GM21447 (cell line): ENCODE data around the gene ZNF253.
"Not testable (repeated sequence)": the region's sequence is repeated elsewhere in the genome, so short reads cannot be mapped to it uniquely, and the experiment has no call there.

Experiments used
- ATAC-seq: cut with Tn5 transposase; IDR thresholded peaks from one replicate; pipeline ENCODE4 v1.9.1; 2021; ENCODE audit not compliant: unreplicated experiment

ZNF253 gene

DNA sequence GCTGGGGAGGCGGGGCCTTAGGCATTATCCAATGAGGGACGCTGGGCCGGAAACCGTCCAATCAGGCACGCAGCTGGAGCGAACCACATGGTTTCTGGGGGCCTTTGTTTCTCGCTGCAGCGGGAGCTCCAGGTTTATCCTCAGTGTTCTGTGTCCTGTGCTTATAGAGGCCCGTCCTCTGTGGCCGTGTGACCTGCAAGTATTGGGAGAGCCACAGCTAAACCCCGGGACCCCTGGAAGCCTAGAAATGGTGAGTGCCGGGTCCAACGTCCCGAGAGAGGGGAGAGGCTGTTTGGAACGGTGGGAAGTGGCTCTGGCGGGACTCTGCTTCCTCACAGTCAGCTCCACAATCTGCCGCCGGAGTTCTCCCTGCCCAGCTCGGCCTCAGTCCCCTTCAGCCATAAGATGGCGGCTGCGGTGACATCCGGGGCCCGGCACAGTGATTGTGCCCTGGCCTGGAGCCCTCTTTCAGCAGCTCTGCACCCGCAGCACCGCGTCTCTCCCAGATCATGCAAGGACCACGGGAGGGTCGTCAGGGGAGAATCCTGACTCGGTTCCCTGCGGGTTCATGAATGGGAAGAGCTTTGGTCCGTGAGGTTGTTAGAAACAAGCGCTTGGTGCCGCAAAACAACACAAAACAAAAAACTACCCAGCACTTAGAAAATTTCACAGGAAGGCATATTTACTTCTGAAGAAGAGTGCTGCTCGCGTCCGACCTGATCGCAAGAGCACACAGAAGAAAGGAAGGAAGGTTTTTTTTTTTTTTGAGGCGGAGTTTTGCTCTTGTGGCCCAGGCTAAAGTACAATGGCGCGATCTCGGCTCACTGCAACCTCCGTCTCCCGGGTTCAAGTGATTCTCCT, at the start of gene ZNF253:
Gene ZNF253, plus strand, starts transcription at position 133 of the 861 bp plus-strand sequence. Its CDS starts 115 bp downstream, at position 248.
- peak; percentile 93 for ATAC-seq

DNA sequence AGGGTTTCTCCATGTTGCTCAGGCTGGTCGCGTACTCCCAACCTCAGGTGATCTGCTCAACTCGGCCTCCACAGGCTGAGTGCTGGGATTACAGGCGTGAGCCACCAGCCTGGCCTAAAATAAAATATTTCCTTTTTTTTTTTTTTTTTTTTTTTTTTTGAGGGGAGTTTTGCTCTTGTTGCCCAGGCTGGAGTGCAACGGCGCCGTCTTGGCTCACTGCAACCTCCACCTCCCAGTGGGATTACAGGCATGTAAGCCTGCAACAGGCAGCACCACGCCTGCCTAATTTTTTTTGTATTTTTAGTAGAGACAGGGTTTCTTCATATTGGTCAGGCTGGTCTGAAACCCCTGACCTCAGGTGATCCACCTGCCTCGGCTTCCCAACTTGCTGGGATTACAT, 49.0 kb upstream of the ZNF253 start:
- ATAC-seq = no peak

DNA sequence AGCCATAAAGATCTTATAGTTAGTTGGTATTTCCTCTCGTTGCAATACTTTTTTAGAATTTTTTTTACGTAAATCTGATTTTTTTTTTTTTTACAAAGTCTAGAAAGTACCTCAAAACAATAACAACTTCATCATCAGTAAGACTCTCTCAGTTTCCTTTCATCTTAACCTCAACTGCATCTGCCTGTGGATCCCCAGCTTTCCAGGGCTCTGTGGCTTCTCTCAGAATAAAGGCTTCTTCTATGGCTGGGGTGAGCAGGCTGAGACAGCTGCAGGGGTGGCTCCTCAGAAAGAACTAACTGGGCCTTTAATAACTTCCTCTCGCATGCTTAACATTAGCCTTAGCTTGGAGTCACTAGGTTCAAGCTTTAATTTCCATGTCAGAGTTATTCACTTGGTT, 48.3 kb upstream of the ZNF253 start:
- no peak for ATAC-seq

DNA sequence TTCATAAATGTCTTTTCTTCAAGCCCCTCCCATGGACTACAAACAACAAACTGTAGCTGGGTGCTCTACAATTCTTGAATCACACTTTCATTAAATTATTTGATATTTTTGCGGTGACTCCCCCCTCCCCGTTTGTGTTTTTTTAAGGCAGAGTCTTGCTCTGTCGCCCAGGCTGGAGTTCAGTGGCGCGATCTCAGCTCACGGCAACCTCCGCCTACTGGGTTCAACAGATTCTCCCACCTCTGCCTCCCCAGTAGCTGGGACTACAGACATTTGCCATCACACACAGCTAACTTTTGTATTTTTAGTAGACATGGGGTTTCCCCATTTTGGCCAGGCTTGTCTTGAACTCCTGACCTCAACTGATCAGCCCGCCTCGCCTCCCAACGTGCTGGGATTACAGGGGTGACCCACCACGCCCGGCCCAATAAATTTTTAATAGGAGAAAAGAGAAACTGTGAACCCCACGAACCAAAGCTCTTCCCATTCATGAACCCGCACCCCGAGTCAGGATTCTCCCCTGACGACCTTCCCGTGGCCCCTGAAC, 44.8 kb upstream of the ZNF253 start:
- no peak for ATAC-seq

DNA sequence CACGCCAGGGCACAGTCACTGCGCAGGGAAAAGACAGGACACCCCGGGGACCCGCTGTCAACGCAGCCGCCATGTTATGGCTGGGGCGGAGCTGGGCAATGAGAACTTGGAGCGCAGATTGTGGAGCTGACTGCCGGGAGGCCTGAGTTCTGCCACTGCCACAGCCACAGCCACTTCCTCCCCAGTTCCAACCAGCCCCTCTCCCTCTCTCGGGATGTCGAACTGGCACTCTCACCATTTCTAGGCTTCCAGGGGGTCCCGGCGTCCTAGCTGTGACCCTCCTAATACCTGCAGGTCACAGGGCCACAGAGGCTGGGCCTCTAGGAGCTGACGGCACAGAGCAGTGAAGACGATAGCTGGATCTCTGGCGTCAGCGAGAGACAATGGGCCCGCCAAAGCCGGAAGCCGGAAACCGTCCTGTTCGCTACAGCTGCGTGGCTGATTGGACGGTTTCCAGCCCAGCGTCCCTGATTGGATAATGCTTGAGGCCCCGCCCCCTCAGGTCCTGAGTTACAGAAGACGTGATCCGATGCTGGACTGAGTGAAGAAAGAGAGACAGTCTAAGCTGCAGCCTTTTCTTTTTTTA, 44.2 kb upstream of the ZNF253 start, which contains the start of gene ZNF506:
Gene ZNF506, minus strand, starts transcription at position 385 of the 586 bp plus-strand sequence. Its CDS starts 147 bp downstream, at position 238.
- ATAC-seq = peak; percentile 78

DNA sequence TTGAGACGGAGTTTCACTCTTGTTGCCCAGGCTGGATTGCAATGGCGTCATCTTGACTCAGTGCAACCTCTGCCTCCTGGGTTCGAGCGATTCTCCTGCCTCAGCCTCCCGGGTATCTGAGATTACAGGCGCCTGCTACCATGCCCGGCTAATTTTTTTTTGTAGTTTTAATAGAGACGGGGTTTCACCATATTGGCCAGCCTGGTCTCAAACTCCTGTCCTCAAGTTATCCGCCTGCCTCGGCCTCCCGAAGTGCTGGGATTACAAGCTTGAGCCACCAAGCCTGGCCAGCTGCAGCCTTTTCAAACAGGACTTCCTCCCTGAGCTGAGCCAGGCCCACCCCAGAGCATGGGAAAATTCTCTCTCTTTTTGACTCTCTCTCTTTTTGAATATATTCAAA, 43.7 kb upstream of the ZNF253 start:
- ATAC-seq = peak; percentile 9

DNA sequence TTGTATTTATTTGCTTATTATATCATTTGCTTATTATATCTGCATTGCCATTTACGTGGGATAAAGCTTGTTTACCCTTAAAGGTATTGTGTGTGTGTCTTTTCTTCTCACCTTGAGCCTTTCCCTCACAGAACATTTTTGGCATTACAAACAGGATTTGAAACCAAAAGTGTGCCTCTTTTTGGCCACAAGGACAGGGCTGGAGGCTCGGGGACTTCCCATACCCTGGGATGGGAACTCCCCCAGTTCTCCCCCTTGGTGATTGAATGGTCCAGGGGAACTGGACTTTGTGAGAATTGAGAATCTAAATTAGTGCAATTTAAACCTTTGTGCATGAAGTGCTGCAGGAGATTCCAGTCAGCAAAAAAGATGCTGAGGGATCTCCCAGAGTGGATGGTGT, 41.8 kb upstream of the ZNF253 start:
- ATAC-seq = no peak

DNA sequence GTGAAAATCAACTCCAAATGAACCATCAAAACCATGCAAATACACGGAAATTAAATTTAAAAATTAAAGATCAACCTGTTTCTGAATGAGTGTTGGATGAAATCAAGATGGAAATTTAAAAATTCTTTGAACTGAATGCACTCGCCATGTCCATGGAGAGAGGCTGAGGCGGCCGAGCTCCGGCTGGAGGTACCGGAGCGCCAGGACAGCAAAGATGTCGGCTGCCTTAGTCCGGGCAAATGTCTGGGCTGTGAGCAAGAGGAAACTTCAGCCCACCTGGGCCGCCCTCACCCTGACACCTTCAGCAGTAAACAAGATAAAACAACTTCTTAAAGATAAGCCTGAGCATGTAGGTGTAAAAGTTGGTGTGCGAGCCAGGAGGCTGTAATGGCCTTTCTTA, 38.8 kb upstream of the ZNF253 start:
- ATAC-seq = no peak

DNA sequence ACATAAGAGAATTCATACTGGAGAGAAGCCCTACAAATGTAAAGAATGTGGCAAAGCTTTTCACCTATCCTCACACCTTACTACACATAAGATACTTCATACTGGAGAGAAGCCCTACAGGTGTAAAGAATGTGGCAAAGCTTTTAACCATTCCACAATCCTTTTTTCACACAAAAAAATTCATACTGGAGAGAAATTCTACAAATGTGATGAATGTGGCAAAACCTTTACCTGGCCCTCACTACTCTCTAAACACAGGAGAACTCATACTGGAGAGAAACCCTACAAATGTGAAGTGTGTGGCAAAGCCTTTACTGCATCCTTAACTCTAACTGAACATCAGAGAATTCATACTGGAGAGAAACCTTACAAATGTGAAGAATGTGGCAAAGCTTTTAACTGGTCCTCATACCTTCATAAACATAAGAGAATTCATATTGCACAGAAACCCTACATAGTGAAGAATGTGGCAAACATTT, 30.1 kb upstream of the ZNF253 start:
- no peak for ATAC-seq

DNA sequence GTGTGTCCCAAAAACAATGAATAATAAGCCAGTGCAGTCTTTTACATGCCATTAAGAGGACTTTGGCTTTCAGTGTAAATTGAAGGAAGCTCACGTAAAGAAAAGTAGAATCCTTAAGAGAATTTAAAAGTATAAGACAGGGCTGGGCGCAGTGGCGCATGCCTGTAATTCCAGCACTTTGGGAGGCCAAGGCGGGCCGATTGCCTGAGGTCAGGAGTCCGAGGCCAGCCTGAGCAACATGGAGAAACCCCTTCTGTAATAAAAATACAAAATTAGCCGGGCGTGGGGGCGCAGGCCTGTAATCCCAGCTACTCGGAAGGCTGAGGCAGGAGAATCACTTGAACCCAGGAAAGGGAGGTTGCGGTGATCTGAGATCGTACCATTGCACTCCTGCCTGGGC, 17.9 kb upstream of the ZNF253 start:
- no peak for ATAC-seq

DNA sequence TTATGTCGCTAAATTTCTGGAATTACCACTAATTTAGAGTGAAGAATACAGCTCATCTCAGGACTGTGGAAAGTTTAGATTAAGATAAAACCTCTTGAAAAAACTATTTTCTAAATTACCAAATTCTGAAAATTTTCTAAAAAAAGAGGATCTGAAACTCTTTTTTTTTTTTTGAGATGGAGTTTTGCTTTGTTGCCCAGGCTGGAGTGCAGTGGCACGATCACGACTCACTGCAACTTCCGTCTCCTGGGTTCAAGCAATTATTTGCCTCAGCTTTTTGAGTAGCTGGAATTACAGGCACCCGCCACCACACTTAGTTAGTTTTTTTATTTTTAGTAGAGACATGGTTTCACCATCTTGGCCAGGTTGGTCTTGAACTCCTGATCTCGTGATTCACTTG, 16.6 kb upstream of the ZNF253 start:
- ATAC-seq = no peak

DNA sequence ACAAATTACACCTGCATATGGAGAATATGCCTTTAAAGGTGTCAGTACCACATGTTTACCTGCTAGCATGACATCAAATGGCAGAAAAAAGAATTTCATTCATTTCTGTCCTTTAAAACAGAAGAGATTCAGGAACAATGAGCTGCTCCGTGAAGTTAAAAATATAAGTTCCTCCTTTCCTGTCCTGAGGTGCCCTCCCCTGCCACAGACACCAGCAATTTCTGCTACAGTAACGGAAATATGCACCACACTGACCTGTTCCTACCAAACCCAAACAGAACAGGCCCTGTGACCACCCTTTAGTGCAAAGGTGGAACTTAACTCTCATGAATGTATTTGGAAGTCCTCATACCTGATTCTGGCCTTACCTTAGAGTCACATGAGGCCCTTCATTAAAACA, 13.9 kb upstream of the ZNF253 start:
- not testable (repeated sequence) for ATAC-seq

DNA sequence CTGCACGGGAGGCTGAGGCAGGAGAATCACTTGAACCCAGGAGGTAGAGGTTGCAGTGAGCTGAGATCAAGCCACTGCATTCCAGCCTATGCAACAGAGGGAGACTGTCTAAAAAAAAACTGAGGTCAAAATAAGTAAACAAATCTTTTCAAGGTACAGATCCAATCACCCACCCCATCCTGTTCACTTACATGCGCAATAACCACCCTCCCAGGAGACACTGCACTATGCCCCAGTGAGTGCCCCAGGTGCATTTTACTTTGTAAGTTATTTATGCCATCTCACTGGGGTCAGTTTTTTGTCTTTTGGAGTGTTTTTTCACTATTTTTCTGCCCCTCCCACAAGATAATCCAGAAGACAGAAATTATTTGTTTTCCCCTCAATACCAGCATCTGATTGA, 6.9 kb upstream of the ZNF253 start:
- ATAC-seq = no peak

DNA sequence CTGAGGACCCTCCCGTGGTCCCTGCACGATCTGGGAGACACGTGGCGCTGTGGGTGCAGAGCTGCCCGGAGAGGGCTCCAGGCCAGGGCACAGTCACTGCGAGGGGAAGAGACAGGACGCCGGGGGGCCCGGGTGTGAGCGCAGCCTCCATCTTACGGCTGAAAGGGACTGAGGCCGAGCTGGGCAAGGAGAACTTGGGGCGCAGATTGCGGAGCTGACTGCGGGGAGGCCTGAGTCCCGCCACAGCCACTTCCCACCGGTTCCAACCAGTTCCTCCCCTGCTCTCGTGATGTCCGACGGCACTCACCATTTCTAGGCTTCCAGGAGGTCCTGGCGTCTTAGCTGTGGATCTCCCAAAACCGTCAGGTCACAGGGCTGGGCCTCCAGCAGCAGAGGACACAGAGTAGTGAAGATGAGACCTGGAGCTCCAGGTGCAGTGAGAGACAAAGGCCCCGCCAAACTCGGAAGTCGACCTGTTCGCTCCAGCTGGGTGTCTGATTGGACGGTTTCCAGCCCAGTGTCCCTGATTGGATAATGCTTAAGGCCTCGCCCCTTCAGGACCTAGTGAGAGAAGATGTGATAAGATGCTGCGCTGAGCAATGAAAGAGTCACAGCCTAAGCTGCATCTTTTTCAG, 4.8 kb upstream of the ZNF253 start:
- ATAC-seq = no peak

DNA sequence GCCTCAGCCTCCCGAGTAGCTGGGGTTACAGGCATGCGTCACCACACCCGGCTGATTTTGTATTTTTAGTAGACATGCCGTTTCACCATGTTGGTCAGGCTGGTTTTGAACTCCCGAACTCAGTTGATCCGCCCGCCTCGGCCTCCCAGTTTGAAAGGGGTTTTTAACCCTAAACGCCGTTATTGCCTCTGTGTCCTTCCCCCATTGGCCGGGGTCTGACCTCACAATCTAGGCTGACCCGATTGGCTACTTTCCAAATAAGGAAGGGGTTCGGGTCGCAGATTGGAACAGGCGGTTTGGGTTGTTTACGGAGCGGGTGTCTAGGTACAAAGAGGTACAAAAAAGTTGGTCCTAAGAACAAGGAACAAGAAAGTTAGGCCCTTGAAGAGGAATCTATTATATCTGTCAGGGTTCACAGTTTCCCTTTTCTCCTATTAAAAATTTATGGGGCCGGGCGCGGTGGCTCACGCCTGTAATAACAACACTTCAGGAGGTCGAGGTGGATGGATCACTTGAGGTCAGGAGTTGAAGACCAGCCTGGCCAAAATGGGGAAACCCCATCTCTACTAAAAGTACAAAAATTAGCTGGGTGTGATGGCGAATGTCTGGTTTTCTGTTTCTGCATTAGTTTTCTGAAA, 1.0 kb downstream of the ZNF253 start:
- no peak for ATAC-seq

DNA sequence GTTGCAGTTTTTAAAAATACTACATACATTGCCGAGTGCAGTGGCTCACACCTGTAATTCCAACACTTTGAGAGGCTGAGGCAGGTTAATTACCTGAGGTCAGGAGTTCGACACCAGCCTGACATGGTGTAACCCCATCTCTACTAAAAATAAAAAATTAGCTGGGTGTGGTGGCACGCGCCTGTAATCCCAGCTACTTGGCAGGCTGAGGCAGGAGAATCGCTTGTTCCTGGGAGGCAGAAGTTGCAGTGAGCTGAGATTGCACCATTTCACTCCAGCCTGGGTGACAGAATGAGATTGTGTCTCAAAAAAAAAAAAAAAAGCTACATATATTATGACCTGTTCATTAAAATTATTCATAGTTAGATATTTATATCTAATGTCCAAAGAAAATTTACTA, 4.4 kb downstream of the ZNF253 start:
- ATAC-seq = not testable (repeated sequence)

DNA sequence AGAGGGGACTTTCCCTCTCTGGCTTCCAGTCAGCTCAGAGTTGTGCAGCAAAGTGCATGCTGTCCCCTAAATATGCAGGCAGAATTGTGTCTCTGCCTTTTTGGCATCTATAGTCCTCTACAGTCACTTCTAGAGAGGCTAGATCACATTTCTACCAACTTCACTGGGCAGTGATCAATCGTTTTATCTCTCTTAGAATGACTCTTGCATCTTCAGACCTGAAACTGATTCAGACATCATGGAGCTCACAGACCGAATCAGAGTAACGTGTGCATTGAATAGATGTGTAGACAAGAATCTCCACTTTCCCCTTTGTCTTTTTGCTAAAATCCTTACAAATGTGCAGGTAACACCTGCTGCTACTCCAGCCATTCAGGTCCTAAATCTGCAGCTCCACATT, 6.2 kb downstream of the ZNF253 start:
- no peak for ATAC-seq

DNA sequence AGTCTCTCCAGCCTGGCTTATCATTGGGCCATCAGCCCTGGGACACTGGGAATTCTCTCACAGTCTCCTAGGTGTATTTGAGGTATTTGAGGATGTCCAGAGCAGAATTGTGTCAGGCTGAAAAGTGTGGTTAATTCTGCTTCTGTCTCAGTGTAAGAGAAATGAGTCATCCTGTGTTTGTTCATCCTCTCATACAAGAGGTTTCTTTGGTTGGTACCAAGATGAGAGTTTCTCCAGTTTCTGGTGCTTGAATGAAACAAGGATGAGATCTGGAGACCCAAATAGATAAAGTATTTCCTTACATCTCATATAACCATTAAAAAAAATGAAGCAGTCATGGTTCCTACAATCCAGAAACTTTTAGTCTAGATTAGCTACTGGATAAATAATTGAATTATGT, 7.7 kb downstream of the ZNF253 start:
- no peak for ATAC-seq

DNA sequence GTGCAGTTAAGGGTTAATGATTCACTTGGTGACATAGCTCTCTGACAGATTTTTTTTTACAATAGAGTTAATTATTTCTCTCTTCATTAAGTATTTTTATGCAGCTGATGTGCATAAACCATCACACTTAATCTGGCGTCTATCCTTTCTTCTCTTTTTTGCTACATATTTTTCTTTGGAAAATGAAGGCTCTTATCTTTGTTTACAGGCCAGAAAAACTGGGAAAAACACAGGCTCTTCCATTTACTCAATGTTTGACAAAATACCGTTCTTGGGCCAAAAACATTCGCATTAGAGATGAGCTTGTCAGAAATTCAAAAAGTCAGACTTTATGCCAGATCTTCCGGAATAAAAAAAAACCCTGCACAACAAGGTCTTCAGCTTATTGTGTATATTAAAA, 12.0 kb downstream of the ZNF253 start:
- no peak for ATAC-seq

DNA sequence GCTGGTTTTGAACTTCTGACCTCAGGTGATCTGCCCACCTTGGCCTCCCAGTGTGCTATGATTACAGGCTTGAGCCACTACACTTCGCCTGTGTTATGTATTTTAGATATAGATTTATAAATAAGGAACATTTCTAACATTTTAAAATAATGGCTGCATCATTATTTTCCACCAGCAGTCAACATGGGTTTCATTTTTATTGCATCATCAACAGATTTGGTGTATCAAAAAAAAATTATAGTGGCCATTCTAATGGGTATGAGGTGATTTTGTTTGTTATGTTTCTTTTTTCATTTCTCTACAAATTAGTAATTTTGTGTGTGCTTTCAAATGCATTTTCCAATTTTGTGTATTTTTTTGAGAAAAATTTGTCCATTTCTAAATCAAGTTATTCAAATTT, 18.9 kb downstream of the ZNF253 start:
- ATAC-seq = no peak
